Activated CD8-positive, alpha-beta T cell treated with anti-CD3 and anti-CD28 coated beads, Interleukin-2, amount 10 ng/mL, durations not matched to agents 7 days and 5 days (primary cell): Measurements from ENCODE around the gene PCAT7. TPM values are rescaled to one million over a fixed set of nuclear protein-coding genes. Genes with fewer than 3 reads are reported as not detected.

ENCODE experiments used
- ATAC-seq: fragments of 150-1000 bp; cut with Tn5 transposase; one replicate; pipeline ENCODE4 v1.10.0; 2021; ENCODE audit warnings: moderate library complexity
- CTCF ChIA-PET: fragments of 350-600 bp; sonication (Branson Sonifier 250); formaldehyde crosslinking; loops from one replicate; lab custom pipeline; 2021; ENCODE audit warnings: antibody characterized with exemption; lab: Charles Lee
- POLR2A ChIA-PET: fragments of 350-600 bp; sonication (Branson Sonifier 250); formaldehyde crosslinking; loops from one replicate; lab custom pipeline; 2021; ENCODE audit warnings: antibody characterized with exemption; lab: Charles Lee
- DNase-seq: peaks from one replicate; pipeline ENCODE4 v3.0.0-alpha.2; 2020
- H3K27ac Mint-ChIP-seq: one replicate; pipeline ENCODE4 v1.8.0; 2021; ENCODE audit warnings: mild to moderate bottlenecking, mixed read lengths
- H3K27me3 Mint-ChIP-seq: one replicate; pipeline ENCODE4 v1.8.0; 2021; ENCODE audit warnings: low read depth, mixed read lengths
- H3K36me3 Mint-ChIP-seq: one replicate; pipeline ENCODE4 v1.8.0; 2021; ENCODE audit warnings: low read depth, mixed read lengths
- H3K4me1 Mint-ChIP-seq: one replicate; pipeline ENCODE4 v1.8.0; 2021; ENCODE audit warnings: low read depth, mixed read lengths
- H3K4me3 Mint-ChIP-seq: one replicate; pipeline ENCODE4 v1.8.0; 2021; ENCODE audit warnings: mild to moderate bottlenecking, mixed read lengths
- H3K9me3 Mint-ChIP-seq: one replicate; pipeline ENCODE4 v1.8.0; 2022; ENCODE audit warnings: mixed read lengths; ENCODE audit not compliant: insufficient read depth
- total RNA-seq, 2 experiments: library from RNA; stranded (reverse); gene quantifications; one replicate each; pipeline ENCODE4 v1.2.3, GENCODE V29; 2021

PCAT7 gene
- total RNA-seq, 2 experiments from 2014 or later, result not detected

DNA sequence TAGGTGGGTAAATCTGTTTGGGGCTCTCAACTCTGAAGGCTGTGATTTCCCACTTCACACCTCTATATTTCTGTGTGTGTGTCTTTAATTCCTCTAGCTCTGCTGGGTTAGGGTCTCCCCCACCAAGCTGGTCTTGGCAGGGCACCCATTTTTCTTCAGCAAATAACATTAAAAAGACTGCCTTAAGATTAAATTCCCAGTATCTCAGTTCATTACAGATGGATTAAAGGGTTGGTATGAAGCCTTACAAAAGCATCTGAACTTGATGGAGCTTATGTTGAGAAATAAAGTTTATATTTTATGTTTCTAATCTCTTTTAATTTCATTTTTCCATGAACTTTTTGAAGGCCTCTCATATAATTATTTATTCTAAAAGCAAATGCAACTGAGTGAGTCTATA, 11.7 kb downstream of the PCAT7 start:
- Mint-ChIP-seq H3K27ac (no peak overlapping the region), H3K36me3 (no peaks in the 10 kb centered on the region), H3K4me3 (no peak overlapping the region), H3K27me3 (peaks cover under 1% of the 10 kb centered on the region), H3K9me3 (no peaks in the 10 kb centered on the region), H3K4me1 (no peaks in the 10 kb centered on the region)
- ATAC-seq, result no peak
- DNase-seq, result no peak
- CTCF ChIA-PET, result no interaction called here
- POLR2A ChIA-PET, result no interaction called here

DNA sequence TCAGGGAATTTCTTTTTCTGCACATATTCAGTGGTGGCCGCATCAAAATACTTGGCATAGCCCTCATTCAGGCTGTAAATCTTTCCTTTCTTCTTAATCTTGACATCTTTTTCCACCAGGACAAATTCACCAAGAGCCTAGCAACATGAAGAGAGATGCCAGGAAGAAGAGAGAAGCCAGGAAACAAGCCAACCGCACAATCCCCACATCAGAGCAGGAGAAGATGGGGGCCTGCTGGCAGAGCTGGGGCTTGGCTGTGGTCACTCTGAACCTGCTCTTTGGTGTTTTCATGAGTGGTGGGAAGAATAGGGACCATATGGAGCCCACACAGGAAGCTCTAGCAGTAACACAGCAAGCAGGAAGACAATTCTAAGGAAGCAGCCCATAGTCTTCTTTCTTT, 12.4 kb downstream of the PCAT7 start:
- DNase-seq (no peak), ATAC-seq (no peak)
- POLR2A ChIA-PET, result no interaction called here
- Mint-ChIP-seq H3K4me3 (no peak overlapping the region), H3K27me3 (peaks cover 6% of the 10 kb centered on the region), H3K9me3 (no peaks in the 10 kb centered on the region), H3K36me3 (no peaks in the 10 kb centered on the region), H3K27ac (no peak overlapping the region), H3K4me1 (no peaks in the 10 kb centered on the region)
- CTCF ChIA-PET, result no interaction called here

DNA sequence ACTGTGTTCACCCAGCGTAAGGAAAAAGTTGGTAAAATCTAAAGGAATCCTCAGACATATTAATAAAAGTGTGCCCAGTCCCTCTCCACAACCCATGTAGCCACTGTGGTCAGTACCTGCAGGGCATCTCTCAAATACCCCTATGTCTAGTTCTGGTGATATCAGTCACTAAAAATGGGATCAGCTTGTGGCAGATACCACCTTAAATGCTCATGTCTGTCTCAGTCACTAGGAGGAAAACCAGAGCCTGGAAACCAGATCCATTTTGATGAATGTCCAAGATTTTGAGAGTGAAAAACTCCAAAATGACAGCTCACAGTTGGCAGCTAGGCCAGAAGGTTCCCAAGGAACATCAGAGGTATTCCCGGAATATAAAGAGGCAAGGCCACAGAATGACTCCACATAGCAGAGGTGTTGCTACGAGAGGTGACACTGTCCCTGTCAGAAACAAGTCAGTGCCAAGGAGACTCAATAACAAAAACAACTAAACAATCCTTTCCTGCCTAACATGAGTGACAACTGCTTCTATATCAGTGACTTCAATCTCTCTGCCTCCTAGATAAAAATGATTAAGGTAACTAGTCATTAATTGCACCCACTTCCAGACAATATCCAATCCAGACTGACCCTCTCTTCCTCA, 13.5 kb downstream of the PCAT7 start:
- DNase-seq (no peak), ATAC-seq (no peak)
- no peaks in the 10 kb centered on the region for H3K9me3 Mint-ChIP-seq
- peaks cover 9% of the 10 kb centered on the region for H3K27me3 Mint-ChIP-seq
- POLR2A ChIA-PET, result no interaction called here
- H3K4me3 Mint-ChIP-seq, result no peak overlapping the region
- no peaks in the 10 kb centered on the region for H3K4me1 Mint-ChIP-seq
- CTCF ChIA-PET, result interaction anchor here (0.6 kb wide), 1 partner anchor 16 kb away, joined by 3 read pairs; no protein-coding TSS in a partner anchor
- H3K36me3 Mint-ChIP-seq, result no peaks in the 10 kb centered on the region
- no peak overlapping the region for H3K27ac Mint-ChIP-seq

DNA sequence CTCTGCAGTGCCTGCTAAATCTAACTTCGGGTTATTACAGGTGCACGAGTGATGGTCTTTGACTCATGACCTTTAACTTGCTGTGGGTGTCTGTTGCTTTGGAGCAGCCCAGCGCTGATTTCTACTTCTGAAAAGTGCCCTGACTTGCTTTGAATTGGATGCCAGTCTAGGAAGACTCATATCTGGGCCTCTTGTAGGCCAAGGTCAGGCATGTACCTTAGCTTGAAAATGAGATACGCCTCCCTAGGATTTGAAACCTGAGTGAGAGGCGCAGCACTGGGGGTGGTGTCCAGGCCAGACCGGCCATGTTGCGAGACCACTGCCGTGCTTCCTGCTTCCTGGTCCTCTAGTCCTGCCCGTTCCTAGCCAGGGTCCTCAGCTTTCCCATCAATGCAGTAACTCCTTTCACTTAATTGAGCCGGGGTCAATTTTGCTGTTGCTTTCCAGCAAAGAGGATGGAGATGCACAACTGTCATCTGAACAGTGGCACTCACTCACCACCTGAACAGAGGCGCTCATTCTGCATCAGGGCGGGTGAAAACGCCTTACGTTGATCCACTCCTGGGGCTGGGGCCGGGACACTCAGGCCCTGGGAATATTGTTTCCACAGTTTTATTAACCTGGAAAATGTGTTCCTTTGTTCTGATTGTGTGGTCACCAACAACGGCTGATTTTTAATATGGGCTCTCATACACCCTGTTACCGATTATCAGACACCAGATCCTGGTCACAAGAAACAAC, 14.3 kb downstream of the PCAT7 start:
- DNase-seq (no peak), ATAC-seq (no peak)
- Mint-ChIP-seq H3K27me3 (peaks cover 11% of the 10 kb centered on the region), H3K4me1 (no peaks in the 10 kb centered on the region), H3K9me3 (no peaks in the 10 kb centered on the region), H3K27ac (no peak overlapping the region), H3K4me3 (no peak overlapping the region), H3K36me3 (no peaks in the 10 kb centered on the region)
- ChIA-PET CTCF (interaction anchor here (0.6 to 1.3 kb wide), 2 partner anchors 8 to 17 kb away, joined by 3 read pairs; no protein-coding TSS in a partner anchor), POLR2A (no interaction called here)

DNA sequence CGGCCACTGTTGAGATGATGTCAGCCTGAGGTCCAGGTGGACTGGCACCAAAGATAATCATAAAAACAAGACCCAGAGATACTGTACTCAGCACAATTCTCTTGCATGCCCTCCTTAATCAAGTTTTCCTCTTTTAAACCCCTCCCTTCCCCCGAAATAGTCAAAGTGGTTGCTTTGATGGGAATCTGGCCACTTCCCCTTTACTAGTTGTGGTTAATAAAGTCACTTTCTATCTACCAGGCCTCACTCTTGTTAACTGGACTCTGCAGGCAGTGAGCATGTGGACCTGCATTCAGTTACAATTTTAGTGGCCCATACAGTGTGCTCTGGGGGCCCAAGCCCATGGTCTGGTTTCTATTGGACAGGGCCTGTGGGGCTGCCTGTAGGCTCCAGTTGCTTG, 21.2 kb downstream of the PCAT7 start:
- Mint-ChIP-seq H3K27me3 (peaks cover 14% of the 10 kb centered on the region), H3K4me1 (peaks cover 3% of the 10 kb centered on the region), H3K9me3 (no peaks in the 10 kb centered on the region), H3K27ac (no peak overlapping the region), H3K4me3 (no peak overlapping the region), H3K36me3 (no peaks in the 10 kb centered on the region)
- ATAC-seq (no peak), DNase-seq (no peak)
- POLR2A ChIA-PET, result no interaction called here
- CTCF ChIA-PET, result no interaction called here

DNA sequence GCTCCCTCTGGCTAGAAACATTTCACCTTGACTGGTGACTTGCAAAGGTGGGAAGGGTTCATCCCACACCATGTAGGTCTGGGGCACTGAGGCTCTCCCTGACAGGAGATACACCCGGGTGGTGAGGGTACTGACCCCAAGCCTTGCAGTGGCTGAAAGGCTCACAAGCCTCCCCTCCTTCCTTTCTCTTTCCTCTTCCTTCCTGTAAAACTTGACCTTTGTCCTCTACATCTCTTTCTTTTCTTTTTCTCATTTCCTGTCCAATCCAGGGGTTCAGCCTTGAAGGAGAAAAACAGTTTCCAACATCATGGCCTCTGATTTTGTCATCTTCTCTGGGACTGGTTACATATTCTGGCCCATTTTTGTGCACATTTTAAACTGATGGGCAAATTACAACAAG, 22.2 kb downstream of the PCAT7 start:
- H3K9me3 Mint-ChIP-seq, result no peaks in the 10 kb centered on the region
- ATAC-seq (no peak), DNase-seq (no peak)
- ChIA-PET POLR2A (no interaction called here), CTCF (no interaction called here)
- no peak overlapping the region for H3K4me3 Mint-ChIP-seq
- peaks cover 10% of the 10 kb centered on the region for H3K27me3 Mint-ChIP-seq
- H3K4me1 Mint-ChIP-seq, result peaks cover 3% of the 10 kb centered on the region
- H3K27ac Mint-ChIP-seq, result no peak overlapping the region
- H3K36me3 Mint-ChIP-seq, result no peaks in the 10 kb centered on the region

DNA sequence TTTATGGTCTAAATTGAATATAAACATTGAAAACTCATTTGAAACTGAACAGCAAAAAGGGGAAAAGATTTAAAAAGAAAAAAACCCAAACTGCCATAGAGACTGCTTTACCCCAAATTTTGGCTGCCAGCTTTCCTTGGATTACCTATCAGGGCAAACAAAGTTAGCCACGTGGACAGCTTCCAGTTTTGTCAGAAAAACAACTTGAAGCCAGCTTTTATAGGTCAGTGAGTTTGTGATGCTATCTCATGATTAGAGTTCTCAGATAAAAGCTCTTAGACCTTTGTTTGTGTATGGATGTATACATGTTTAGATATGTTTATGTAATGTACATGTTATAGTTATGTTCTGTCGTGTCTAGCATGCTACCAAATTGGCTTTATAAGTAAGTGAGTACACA, 22.7 kb downstream of the PCAT7 start:
- Mint-ChIP-seq H3K9me3 (no peaks in the 10 kb centered on the region), H3K4me1 (peaks cover 3% of the 10 kb centered on the region), H3K36me3 (no peaks in the 10 kb centered on the region), H3K27ac (no peak overlapping the region), H3K4me3 (no peak overlapping the region), H3K27me3 (peaks cover 5% of the 10 kb centered on the region)
- ATAC-seq (no peak), DNase-seq (no peak)
- CTCF ChIA-PET, result no interaction called here
- POLR2A ChIA-PET, result no interaction called here

DNA sequence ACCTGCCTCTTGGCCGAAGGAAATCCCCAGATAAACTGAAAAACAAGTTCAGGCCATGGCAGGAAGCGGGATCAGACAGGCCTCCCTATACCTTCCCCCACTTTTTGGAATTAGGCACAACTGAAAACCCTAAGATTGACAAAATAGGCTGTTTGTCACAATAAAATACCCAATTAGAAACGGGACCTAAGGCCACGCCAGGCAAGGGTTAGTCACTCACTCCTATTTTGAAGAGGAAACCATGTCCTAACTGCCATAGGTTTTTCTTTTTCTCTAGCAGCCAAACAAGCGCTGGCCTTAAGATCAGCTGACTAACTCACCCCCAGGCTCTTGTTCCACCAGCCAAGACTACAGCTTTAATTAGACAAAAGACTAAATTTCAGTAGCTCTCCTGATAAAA, 26.8 kb downstream of the PCAT7 start:
- Mint-ChIP-seq H3K4me3 (no peak overlapping the region), H3K4me1 (peaks cover 23% of the 10 kb centered on the region), H3K27ac (no peak overlapping the region), H3K36me3 (no peaks in the 10 kb centered on the region), H3K9me3 (no peaks in the 10 kb centered on the region), H3K27me3 (no peaks in the 10 kb centered on the region)
- ATAC-seq (no peak), DNase-seq (no peak)
- POLR2A ChIA-PET, result no interaction called here
- CTCF ChIA-PET, result no interaction called here

DNA sequence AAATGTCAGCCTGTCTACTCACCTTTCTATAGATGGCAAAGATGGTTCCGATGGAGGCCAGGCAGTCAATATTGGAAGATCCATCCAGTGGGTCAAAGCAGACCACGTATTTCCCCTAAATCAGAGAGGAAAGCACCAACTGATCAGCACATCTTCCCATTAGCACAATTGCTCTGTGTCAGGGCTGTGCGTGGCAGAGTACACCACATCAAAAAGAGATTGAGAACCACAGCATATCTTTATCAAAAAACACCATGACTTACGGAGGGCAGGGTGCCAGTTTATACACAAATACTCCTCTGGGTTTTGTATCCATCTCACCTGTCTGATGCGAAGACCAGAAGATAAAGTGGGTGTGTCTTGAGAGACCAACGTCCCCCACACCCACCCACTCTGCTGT, 29.7 kb downstream of the PCAT7 start:
- Mint-ChIP-seq H3K4me3 (no peak overlapping the region), H3K27me3 (peaks cover 6% of the 10 kb centered on the region), H3K36me3 (no peaks in the 10 kb centered on the region), H3K27ac (no peak overlapping the region), H3K9me3 (no peaks in the 10 kb centered on the region), H3K4me1 (peaks cover 27% of the 10 kb centered on the region)
- ATAC-seq (peak; percentile 63), DNase-seq (peak; percentile 26)
- ChIA-PET CTCF (no interaction called here), POLR2A (no interaction called here)

DNA sequence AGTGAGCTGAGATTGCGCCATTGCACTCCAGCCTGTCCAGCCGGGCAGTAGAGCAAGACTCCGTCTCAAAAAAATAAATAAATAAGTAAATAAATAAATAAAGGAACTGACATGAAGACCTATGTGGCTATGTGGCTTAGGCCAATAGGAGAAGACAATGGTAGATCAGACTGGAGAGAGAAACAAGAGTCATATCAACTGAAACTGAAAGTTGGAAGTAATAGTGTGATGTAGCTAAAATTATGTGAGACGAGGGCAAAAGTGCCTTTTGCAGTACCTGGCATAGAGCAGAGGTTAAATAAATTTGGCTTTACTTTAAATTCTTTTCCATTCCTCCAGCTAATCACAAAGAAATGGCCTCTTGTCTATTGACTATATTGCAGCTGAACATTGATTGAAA, 31.4 kb downstream of the PCAT7 start:
- Mint-ChIP-seq H3K36me3 (no peaks in the 10 kb centered on the region), H3K4me1 (peaks cover 27% of the 10 kb centered on the region), H3K27me3 (peaks cover 6% of the 10 kb centered on the region), H3K9me3 (no peaks in the 10 kb centered on the region), H3K4me3 (no peak overlapping the region), H3K27ac (no peak overlapping the region)
- no peak for DNase-seq
- ChIA-PET CTCF (interaction anchor here (0.8 to 1.2 kb wide), 2 partner anchors 19 to 33 kb away, joined by 3 read pairs; no protein-coding TSS in a partner anchor), POLR2A (no interaction called here)
- no peak for ATAC-seq

DNA sequence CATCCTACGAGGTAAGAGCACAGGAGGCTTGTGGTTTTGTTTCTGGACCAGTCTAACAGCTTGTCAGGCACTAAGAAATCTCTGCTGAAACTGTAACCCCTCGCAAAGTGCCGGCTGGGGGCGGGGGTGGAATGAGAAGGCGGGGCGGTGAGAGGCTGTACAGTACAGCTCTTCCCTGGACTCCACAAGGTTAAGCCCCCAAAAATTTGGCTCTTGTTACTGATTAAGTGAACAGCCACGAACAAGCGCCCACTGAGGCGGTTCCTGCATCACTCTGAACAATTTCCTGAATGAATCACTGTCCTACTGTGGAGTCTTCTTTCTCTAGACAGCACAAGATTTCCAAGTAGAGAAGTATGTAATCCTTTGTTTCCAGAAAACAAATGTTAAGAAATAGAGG, 31.9 kb downstream of the PCAT7 start:
- Mint-ChIP-seq H3K36me3 (no peaks in the 10 kb centered on the region), H3K27ac (no peak overlapping the region), H3K4me3 (no peak overlapping the region), H3K9me3 (no peaks in the 10 kb centered on the region), H3K4me1 (peaks cover 27% of the 10 kb centered on the region), H3K27me3 (peaks cover 6% of the 10 kb centered on the region)
- ATAC-seq (no peak), DNase-seq (no peak)
- ChIA-PET CTCF (interaction anchor here (0.8 to 1.2 kb wide), 2 partner anchors 18 to 32 kb away, joined by 3 read pairs; no protein-coding TSS in a partner anchor), POLR2A (no interaction called here)

DNA sequence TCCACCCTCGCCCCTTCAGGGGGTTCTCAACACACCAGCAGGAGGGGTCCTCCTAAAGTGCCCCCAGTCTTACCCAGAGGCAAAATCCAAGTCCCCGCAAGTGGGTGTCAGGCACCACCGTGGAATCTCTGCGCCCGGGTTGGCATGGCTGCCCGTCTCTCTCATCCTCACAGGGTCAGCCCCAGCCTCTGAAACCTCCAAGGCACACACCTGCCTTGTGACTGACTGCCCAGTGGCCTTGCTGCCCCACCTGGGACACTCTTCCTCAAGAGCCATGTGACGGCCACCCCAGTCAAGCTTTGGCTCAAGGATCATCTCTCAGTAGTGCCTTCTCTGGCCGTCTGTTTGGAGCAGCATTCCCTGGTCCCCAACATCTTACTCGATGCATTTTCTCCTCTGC, 33.8 kb downstream of the PCAT7 start:
- DNase-seq (no peak), ATAC-seq (no peak)
- H3K27me3 Mint-ChIP-seq, result peaks cover 6% of the 10 kb centered on the region
- ChIA-PET POLR2A (no interaction called here), CTCF (no interaction called here)
- no peak overlapping the region for H3K4me3 Mint-ChIP-seq
- no peaks in the 10 kb centered on the region for H3K36me3 Mint-ChIP-seq
- no peak overlapping the region for H3K27ac Mint-ChIP-seq
- H3K4me1 Mint-ChIP-seq, result peaks cover 27% of the 10 kb centered on the region
- no peaks in the 10 kb centered on the region for H3K9me3 Mint-ChIP-seq
